Gastroesophageal sphincter (tissue), 3 donors: ENCODE results near the gene CACNG7.

ENCODE experiments used
- CTCF ChIP-seq, 4 experiments: fragments of 200-600 bp in 2 of 4; fragments of 450-650 bp in 2 of 4; sonication (generic) in 1 of 4; IDR thresholded peaks; one replicate each; pipeline ENCODE4 v1.5.1; 2017 to 2019; ENCODE audit warnings: antibody characterized with exemption in 4 of 4, mild to moderate bottlenecking in 2 of 4, moderate library complexity in 2 of 4
- POLR2A ChIP-seq, 2 donors: fragments of 450-650 bp; IDR thresholded peaks; one replicate each; pipeline ENCODE4 v1.6.1; 2017; ENCODE audit warnings: antibody characterized with exemption in 2 of 2, mild to moderate bottlenecking in 2 of 2, moderate library complexity in 1 of 2
- POLR2AphosphoS5 ChIP-seq: sonication (generic); formaldehyde crosslinking; IDR thresholded peaks from one replicate; pipeline ENCODE4 v1.6.1; 2017; ENCODE audit warnings: antibody characterized with exemption

- TF ChIP-seq POLR2A (IDR thresholded peaks at IDR 0.05) (no peak), POLR2AphosphoS5 (no peak), CTCF (IDR thresholded peaks at IDR 0.05) (no peak)
Observed at GRCh38 chr19:53944933-53945332, 35.9 kb downstream of the CACNG7 start.
